ENCODE results near the gene PRDM16. TPM values are rescaled to one million over a fixed set of nuclear protein-coding genes. Genes with fewer than 3 reads are reported as not detected.

PRDM16 gene
- total RNA-seq, 1 experiment from 2014 or later: 0.97 TPM

DNA sequence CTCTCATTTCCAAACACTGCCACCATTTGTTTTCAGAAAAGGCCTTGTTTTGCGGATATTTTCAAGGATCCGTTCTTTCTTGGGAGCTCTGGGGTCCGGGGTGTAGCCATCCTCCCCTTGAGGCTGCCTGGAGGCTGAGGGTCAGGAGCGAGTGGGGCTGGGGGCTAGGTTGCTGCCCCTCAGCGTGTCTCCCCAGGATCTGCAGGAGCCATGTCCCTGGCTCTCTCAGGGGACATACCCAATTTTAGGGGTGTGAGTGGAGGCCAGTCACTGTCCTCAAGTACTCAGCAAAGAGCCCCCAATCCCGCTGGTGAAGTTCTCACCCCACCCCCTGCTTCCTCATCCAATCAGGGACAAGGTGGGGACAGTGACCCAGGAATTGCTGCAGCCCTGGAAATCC lies 15.0 kb upstream of the PRDM16 start:
- no peak for DNase-seq (ENCODE audit: low spot score)

DNA sequence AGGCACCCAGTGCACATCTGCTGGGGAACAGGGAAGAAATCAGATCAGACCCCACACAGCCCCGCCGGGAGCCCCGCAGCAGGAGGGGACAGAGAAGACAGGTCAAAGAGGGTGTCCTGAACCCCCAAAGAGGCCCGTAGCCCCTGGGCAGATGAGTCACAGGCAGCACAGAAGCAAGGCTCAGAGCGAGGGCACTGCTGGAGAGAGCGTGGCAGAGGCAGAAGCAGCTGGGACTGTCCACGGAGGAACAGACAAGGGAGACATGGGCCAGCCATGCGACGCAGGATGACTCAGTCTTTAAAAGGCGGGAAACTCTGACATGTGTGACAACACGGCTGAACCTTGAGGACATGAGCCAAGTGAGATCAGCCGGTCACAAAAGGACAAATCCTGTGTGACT lies 14.5 kb upstream of the PRDM16 start:
- no peak for DNase-seq (ENCODE audit: low spot score)

GRCh38 chr1:3055051-3055450 lies 14.0 kb upstream of the PRDM16 start:
- no peak for DNase-seq (ENCODE audit: low spot score)

- DNase-seq (ENCODE audit: low spot score): no peak
These were observed 12.4 kb upstream of the PRDM16 start for GRCh38 chr1:3056641-3057040.

- DNase-seq (ENCODE audit: low spot score): no peak
These were observed 10.6 kb upstream of the PRDM16 start for GRCh38 chr1:3058263-3059030.

- no peak for DNase-seq (ENCODE audit: low spot score)
These were observed 8.9 kb upstream of the PRDM16 start for GRCh38 chr1:3060127-3060526.

DNA sequence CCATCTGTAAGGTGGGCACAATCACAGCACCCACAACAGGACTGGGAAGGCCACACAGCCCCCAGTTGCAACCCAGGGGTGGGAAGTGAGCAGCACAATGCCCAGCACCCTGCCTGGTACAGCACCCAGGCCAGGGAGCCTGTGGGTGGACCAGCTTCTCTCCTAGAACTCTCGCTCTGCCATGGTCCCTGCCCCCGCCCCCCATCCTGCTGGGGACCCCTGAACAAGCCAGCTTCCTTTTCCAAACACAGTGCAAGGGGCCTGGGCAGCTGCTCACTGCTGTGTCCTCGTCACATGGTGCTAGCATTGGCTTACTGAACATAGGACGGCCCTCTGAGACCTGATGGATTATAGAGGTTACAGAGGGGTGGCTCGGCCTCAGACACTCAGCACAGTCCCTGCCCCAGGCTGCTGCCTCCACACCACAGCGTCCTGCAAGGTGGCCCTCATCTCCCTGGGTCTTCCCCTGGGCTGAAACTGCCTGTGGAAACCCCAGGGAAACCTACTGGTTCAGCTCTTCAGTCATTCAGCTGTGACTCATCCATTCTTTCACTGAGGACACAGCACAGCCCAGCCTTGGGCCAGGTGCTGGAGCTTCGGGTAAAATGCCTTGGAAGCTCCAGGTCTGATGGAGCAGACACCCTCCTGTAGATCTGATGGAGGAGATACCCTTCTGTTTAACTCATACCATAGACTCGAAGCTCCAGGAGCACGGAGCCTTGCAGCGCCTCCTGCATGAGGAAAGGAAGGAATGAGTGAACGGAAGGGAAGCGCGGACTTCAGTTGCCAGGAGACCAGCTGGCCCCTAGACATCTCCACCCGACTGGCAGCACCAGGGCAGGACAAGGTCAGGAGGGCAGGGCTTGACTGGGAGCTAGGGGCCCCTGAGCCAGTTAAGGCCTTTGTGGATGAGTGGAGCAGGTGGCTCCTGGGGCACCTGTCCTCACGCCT lies 8.1 kb upstream of the PRDM16 start:
- no peak for DNase-seq (ENCODE audit: low spot score)

DNA sequence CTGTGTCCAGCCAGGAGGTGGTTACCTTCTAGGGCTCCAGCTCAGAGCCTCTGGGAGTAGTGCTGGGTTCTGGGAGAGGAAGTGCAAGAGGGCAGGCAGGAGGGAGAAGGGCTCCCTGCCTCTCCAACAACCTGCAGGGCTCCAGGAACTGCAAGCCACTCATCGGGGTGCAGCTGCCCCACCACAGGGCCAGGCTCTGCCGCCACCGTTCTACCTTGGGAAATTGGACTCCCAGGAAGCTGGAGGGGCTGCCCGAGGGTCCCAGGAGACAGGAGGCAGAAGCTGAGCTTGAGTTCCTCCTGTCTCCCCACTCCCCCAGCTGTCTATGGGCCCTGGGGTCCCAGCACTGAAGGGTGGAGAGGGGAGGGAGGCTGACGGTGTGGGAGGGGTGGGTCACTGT lies 7.4 kb upstream of the PRDM16 start:
- DNase-seq (ENCODE audit: low spot score): no peak

DNA sequence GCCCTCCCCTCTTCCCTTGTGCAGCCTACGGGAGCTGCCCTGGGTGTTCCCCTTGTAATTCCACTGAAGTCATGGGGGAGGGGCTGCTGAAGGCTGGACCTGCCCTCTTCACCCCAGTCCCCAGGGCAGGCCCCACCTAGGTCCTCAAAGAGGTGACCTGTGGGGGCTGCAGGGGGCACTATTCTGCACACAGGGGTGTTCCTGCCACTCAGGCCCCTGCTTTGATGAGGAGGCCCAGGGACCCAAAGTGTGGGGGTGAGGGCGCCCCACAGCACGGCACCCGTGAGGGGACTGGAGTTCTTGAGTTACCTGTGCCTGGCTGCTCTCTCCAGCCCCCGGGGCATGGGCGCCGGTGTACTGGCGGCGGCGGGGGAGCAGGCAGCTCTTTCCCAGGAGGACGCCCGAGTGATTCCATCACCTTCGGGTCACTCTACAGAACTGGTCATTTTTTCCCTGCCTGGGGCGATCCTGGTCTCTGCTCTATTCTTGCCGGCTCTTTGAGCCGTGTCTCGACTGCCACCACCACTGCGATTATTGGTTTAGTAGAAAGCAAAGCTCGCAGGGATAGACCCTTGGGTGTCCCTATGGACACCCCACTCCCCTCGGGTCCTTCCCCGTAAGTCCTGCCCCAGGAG lies 6.9 kb upstream of the PRDM16 start:
- DNase-seq (ENCODE audit: low spot score): no peak

DNA sequence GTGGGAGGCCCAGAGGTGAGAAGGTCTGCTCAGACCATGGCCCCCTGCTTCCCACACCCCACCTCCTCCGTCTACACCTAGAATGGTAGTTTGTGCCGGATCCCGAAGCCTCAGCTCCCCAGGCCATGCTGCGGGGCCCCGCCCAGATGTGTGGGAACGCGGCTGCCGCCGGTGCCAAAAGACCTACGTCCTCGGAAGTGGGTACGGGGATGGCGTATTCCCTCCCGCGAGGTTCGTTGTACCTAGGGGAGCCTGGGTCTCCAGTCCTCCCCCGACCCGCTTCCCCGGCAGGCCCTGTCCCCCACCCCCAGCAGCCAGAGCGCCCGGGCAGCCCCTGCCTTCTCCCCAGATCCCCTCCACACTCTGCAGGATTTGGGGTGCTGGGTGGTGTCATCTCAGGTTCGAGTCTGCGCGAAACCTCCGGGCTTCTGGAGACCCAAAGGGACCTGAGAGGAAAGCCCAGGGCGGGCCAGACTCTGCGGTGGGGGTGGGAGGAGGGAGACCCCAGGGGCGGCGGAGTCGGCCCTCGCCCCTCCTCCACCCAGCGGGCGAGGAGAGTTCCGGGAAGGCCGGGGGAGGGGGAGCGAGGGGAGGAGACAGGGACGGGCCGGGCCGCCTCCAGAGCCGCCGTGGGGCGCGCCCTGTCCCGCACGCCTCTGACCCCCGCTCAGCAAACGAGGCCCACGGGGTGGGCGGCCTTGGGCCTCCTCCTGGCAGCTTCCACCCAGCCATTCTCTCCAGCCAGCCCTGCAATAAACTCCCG lies 6.2 kb upstream of the PRDM16 start:
- no peak for DNase-seq (ENCODE audit: low spot score)

GRCh38 chr1:3063379-3064295 lies 5.4 kb upstream of the PRDM16 start:
- DNase-seq (ENCODE audit: low spot score): no peak

GRCh38 chr1:3064296-3064850 lies 4.6 kb upstream of the PRDM16 start:
- DNase-seq (ENCODE audit: low spot score): no peak

DNA sequence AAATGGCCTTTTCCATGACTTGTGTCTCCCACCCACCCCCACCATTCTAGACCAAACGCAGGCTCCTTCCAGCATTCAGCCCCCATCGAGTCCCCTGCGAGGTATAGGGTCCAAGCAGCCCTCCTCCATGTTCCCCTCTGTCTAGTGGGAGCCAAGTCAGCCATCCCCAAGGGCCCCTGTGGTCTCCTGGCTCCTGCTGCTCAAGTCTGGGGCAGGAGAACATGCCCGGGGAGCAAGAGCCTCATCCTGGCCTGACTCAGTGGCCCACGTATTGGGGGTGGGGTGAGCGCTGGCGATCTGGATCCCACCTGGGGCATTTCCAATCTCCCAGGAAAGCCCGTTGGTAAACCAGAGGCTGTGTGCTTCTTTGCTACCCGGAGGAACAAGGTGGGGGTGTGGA lies 4.1 kb upstream of the PRDM16 start:
- DNase-seq (ENCODE audit: low spot score): no peak

GRCh38 chr1:3065396-3065795 lies 3.6 kb upstream of the PRDM16 start:
- DNase-seq (ENCODE audit: low spot score): no peak

GRCh38 chr1:3065797-3066196 lies 3.2 kb upstream of the PRDM16 start:
- no peak for DNase-seq (ENCODE audit: low spot score)

GRCh38 chr1:3066250-3066711 lies 2.7 kb upstream of the PRDM16 start:
- no peak for DNase-seq (ENCODE audit: low spot score)

DNA sequence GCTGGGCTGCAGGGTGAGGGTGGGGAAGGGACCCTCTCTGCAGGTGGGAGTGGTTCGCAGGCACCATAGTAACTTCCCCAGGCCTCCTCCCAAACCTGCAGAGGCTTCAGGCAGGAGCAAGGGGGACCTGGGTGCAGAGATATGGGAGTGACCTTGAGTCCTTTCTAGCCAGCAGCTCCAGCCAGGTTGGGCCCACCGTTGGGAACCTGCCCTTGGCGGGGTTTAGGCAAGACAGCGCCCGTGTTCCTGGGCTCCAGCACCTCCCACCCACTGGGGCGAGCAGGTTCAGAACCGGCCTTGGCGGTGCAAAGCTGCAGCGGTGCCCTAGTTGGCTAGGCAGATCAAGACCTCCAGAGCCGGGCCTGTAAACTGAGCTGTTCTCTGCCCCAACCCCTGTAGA lies 2.2 kb upstream of the PRDM16 start:
- no peak for DNase-seq (ENCODE audit: low spot score)

DNA sequence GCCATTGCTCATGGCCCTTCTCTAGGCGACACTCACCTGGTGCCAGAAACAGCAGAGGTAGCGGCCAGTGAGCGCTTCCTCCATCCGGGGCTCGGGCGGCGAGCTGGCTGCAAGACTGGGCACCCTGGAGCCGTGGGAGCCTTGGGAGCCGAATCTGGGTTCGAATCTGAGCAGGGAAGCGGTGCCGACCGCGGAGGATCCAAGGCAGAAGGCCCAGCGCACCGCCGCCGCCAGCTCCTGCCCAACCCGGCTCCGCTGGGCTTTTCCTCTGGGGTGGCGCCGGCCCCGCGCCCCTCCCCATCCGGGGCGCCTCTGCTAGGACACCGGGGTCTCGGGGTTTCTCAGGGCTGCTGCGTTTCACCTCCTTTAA lies 1.7 kb upstream of the PRDM16 start:
- DNase-seq (ENCODE audit: low spot score): no peak

GRCh38 chr1:3067671-3068563 lies 1.1 kb upstream of the PRDM16 start:
- DNase-seq (ENCODE audit: low spot score): no peak

Data from H4 (cell line).